ENCODE results near the gene MLLT10. TPM values are rescaled to one million over a fixed set of nuclear protein-coding genes. Genes with fewer than 3 reads are reported as not detected.

MLLT10 gene
- total and polyA plus RNA-seq, 2 of the 8 experiments (the other 6 are each of a cell fraction or from before 2014, with no cell fraction given) = 53.1 to 62.1 TPM

GRCh38 chr10:21700474-21700873, 166.4 kb downstream of the MLLT10 start:
- Histone ChIP-seq H3K23me2 (ENCODE audit: low read depth, low read length) (no peaks in the 10 kb centered on the region; the same call in 1 of the 2 replicates), H2BK120ac (replicated peaks; ENCODE audit: low read depth, low read length) (no peak overlapping the region), H3K9ac (replicated peaks in 1 of 4; ENCODE audit: extremely low read depth in 1 of 4, low read depth in 3 of 4, low read length in 3 of 4) (no peak overlapping the region), H3K23ac (ENCODE audit: insufficient read length) (no peak overlapping the region), H2BK20ac (ENCODE audit: low read length) (no peak overlapping the region), H3K56ac (replicated peaks; ENCODE audit: insufficient read length, low read depth, low read length) (no peak overlapping the region), H4K20me1 (replicated peaks in 1 of 2; ENCODE audit: control insufficient read depth in 1 of 2, insufficient read depth in 2 of 2, low read length in 2 of 2) (peaks cover 0 to 9% of the 10 kb centered on the region in 2 experiments), H3K4me1 (replicated peaks in 1 of 4; ENCODE audit: control insufficient read depth in 3 of 4, insufficient read depth in 4 of 4, low read length in 3 of 4) (0 out of 7 replicates have a peak, but pooled peaks cover 0 to 3% (median 0%) of the 10 kb centered on the region in 4 experiments), H3K79me2 (ENCODE audit: control insufficient read depth in 1 of 2, insufficient read depth in 2 of 2, low read length in 2 of 2) (peaks cover 0 to 78% of the 10 kb centered on the region in 2 experiments; a peak in 3 of 4 replicates), H3K4me2 (ENCODE audit: insufficient read depth in 1 of 2, low read depth in 2 of 2, low read length in 2 of 2) (no peak overlapping the region), H3K14ac (ENCODE audit: insufficient read length) (no peak overlapping the region), H2BK15ac (ENCODE audit: low read length) (no peak overlapping the region), H3K4ac (replicated peaks; ENCODE audit: insufficient read length, low read depth, low read length) (no peak overlapping the region), H4K91ac (replicated peaks; ENCODE audit: insufficient read length, low read length) (no peak overlapping the region), H4K5ac (ENCODE audit: insufficient read length, low read depth, low read length) (no peak overlapping the region), H3K79me1 (ENCODE audit: low read depth, low read length) (peaks cover 7% of the 10 kb centered on the region), H2AK5ac (ENCODE audit: low read depth, low read length) (no peak overlapping the region), H3K27ac (ENCODE audit: low read depth, low read length) (no peak overlapping the region), H3K18ac (ENCODE audit: extremely low read depth, low read length) (no peak overlapping the region), H4K8ac (ENCODE audit: extremely low read depth, insufficient read depth, low read length) (no peak overlapping the region), H3K27me3 (replicated peaks in 1 of 4; ENCODE audit: control insufficient read depth in 3 of 4, extremely low read depth in 1 of 4, insufficient read depth in 3 of 4, low read length in 3 of 4) (no peaks in the 10 kb centered on the region), H2BK12ac (ENCODE audit: low read depth, low read length) (no peak overlapping the region), H3K9me3 (ENCODE audit: insufficient read depth in 2 of 2, low read depth in 1 of 2, low read length in 1 of 2) (no peaks in the 10 kb centered on the region), H3K36me3 (ENCODE audit: control insufficient read depth in 2 of 4, insufficient read depth in 4 of 4, low read length in 3 of 4) (peaks cover 0 to 6% (median 2%) of the 10 kb centered on the region in 4 experiments; a peak in 3 of 8 replicates), H2AFZ (ENCODE audit: low read length) (no peak overlapping the region), H2BK5ac (ENCODE audit: low read depth, low read length) (no peak overlapping the region), H3K4me3 (ENCODE audit: extremely low read depth in 1 of 4, insufficient read depth in 2 of 4, low read depth in 3 of 4, low read length in 4 of 4) (no peak overlapping the region)
- ChIA-PET CTCF (ENCODE audit: partially characterized antibody) (interaction anchor here (0.7 kb wide), 1 partner anchor 24 kb away, joined by 3 read pairs; no protein-coding TSS in a partner anchor), POLR2A (ENCODE audit: partially characterized antibody) (no interaction called here)
- FAIRE-seq = no peak
- no peak for DNase-seq (ENCODE audit: low read depth in 1 of 2, low spot score in 2 of 2)
- 82% methylated on average over 2 of the region's 2 CpGs; no CpG with 5 or more reads in 1 of the 2 experiments for whole genome bisulfite sequencing, 2 experiments (ENCODE audit: extremely low coverage in 1 of 2, insufficient coverage in 1 of 2, insufficient read length in 1 of 2, insufficient replicate concordance in 2 of 2, low coverage in 1 of 2, low lambda C conversion rate in 2 of 2, missing lambda C conversion rate in 1 of 2)
- TF ChIP-seq POLR2A (IDR thresholded peaks at IDR 0.05; ENCODE audit: control extremely low read depth in 1 of 2, low read depth in 2 of 2, low read length in 2 of 2) = no peak
- no peak for TF ChIP-seq FOSL1 (IDR thresholded peaks at IDR 0.05; ENCODE audit: insufficient read depth, low read depth, low read length)
- TF ChIP-seq SRF (IDR thresholded peaks at IDR 0.05; ENCODE audit: low read depth, low read length) = no peak
- TF ChIP-seq MAX (IDR thresholded peaks at IDR 0.05) = no peak
- TF ChIP-seq SP1 (IDR thresholded peaks at IDR 0.05; ENCODE audit: low read depth, low read length) = no peak
- TF ChIP-seq SIX5 (IDR thresholded peaks at IDR 0.05; ENCODE audit: low read depth, low read length) = no peak
- TF ChIP-seq TAF1 (IDR thresholded peaks at IDR 0.05; ENCODE audit: low read depth, low read length) = no peak
- TF ChIP-seq E2F6 (IDR thresholded peaks at IDR 0.05) = no peak
- TF ChIP-seq POU5F1 (IDR thresholded peaks at IDR 0.05; ENCODE audit: low read depth, low read length) = no peak
- TF ChIP-seq NANOG (IDR thresholded peaks at IDR 0.05; ENCODE audit: insufficient read depth, low read depth, low read length, poor library complexity, severe bottlenecking) = no peak
- TF ChIP-seq SIN3A (conservative IDR thresholded peaks at IDR 0.05 in 1 of 2, IDR thresholded peaks at IDR 0.05 in 1 of 2; ENCODE audit: low read depth in 1 of 2, low read length in 2 of 2) = no peak
- TF ChIP-seq KDM5A (IDR thresholded peaks at IDR 0.05; ENCODE audit: low read length) = no peak
